HepG2 (cell line): ENCODE measurements around the gene BCAS3. TPM values are rescaled to one million over a fixed set of nuclear protein-coding genes. Genes with fewer than 3 reads are reported as not detected.

Experiments
- ATAD3A ChIP-seq: sonication (generic); formaldehyde crosslinking; IDR thresholded peaks from 2 replicates; pipeline ENCODE4 v1.4.0; 2020; ENCODE audit warnings: missing genetic modification reagents
- HIVEP1 ChIP-seq: sonication (generic); formaldehyde crosslinking; IDR thresholded peaks from 2 replicates; pipeline ENCODE4 v1.4.0; 2020; ENCODE audit warnings: mild to moderate bottlenecking, missing genetic modification reagents
- LCORL ChIP-seq, 2 experiments: fragments of 450-650 bp in 1 of 2; sonication (generic) in 1 of 2; formaldehyde crosslinking in 1 of 2; IDR thresholded peaks; 2 replicates each; pipeline versions ENCODE4 v1.5.0 to v1.6.1; 2017 to 2020; ENCODE audit warnings: antibody characterized with exemption in 1 of 2, missing genetic modification reagents in 1 of 2
- PHF20 ChIP-seq: sonication (generic); formaldehyde crosslinking; IDR thresholded peaks from 2 replicates; pipeline ENCODE4 v1.5.0; 2020; ENCODE audit warnings: mild to moderate bottlenecking, missing genetic modification reagents
- RORA ChIP-seq: sonication (generic); formaldehyde crosslinking; IDR thresholded peaks from 2 replicates; pipeline ENCODE4 v1.5.0; 2020; ENCODE audit warnings: mild to moderate bottlenecking, missing genetic modification reagents, moderate library complexity
- SP2 ChIP-seq: sonication (generic); formaldehyde crosslinking; IDR thresholded peaks from 2 replicates; pipeline ENCODE4 v1.5.1; 2020; ENCODE audit warnings: mild to moderate bottlenecking, missing genetic modification reagents
- ZFYVE20 ChIP-seq: sonication (generic); formaldehyde crosslinking; IDR thresholded peaks from 2 replicates; pipeline ENCODE4 v1.8.0; 2023; ENCODE audit warnings: low read depth, mild to moderate bottlenecking, moderate library complexity, missing genetic modification reagents, borderline replicate concordance
- ZHX1 ChIP-seq: sonication (generic); formaldehyde crosslinking; IDR thresholded peaks from 2 replicates; pipeline ENCODE4 v1.8.1; 2022; ENCODE audit warnings: low read depth, mild to moderate bottlenecking, missing genetic modification reagents
- ZIK1 ChIP-seq: sonication (generic); formaldehyde crosslinking; IDR thresholded peaks from 2 replicates; pipeline ENCODE4 v1.5.0; 2020; ENCODE audit warnings: mild to moderate bottlenecking, low read depth, missing genetic modification reagents, borderline replicate concordance
- ZNF101 ChIP-seq: sonication (generic); formaldehyde crosslinking; IDR thresholded peaks from 2 replicates; pipeline ENCODE4 v1.4.0; 2020; ENCODE audit warnings: mild to moderate bottlenecking, low read depth, missing genetic modification reagents, borderline replicate concordance
- ZNF232 ChIP-seq: sonication (generic); formaldehyde crosslinking; IDR thresholded peaks from 2 replicates; pipeline ENCODE4 v1.4.0; 2020; ENCODE audit warnings: missing genetic modification reagents, borderline replicate concordance
- ZNF33B ChIP-seq: sonication (generic); formaldehyde crosslinking; IDR thresholded peaks from 2 replicates; pipeline ENCODE4 v1.5.1; 2020; ENCODE audit warnings: mild to moderate bottlenecking, missing genetic modification reagents
- ZNF354B ChIP-seq: sonication (generic); formaldehyde crosslinking; IDR thresholded peaks from 2 replicates; pipeline ENCODE4 v1.8.0; 2022; ENCODE audit warnings: mild to moderate bottlenecking, missing genetic modification reagents
- ZNF547 ChIP-seq: sonication (generic); formaldehyde crosslinking; IDR thresholded peaks from 2 replicates; pipeline ENCODE4 v1.5.1; 2020; ENCODE audit warnings: mild to moderate bottlenecking, missing genetic modification reagents
- ZNF770 ChIP-seq: sonication (generic); formaldehyde crosslinking; IDR thresholded peaks from 2 replicates; pipeline ENCODE4 v1.5.0; 2020; ENCODE audit warnings: mild to moderate bottlenecking, missing genetic modification reagents
- ZNF790 ChIP-seq: sonication (generic); formaldehyde crosslinking; IDR thresholded peaks from 2 replicates; pipeline ENCODE4 v1.8.0; 2022; ENCODE audit warnings: missing genetic modification reagents, mild to moderate bottlenecking, borderline replicate concordance
- ZNF891 ChIP-seq: sonication (generic); formaldehyde crosslinking; IDR thresholded peaks from 2 replicates; pipeline ENCODE4 v1.5.0; 2020; ENCODE audit warnings: mild to moderate bottlenecking, missing genetic modification reagents
- polyA plus RNA-seq, 8 experiments: library from polyadenylated mRNA; depleted of rRNA in 3 of 8; stranded (reverse) in 7 of 8; unstranded in 1 of 8; fragments of >200 nt; fragmentation: Illumina TruSeq in 4 of 8; extraction: Trizol in 4 of 8; gene quantifications; 2 replicates each; pipeline versions ENCODE4 v1.2.1 to v1.2.3, GENCODE V29; 2011 to 2016; ENCODE audit warnings: low read depth in 4 of 8, missing spikeins in 1 of 8, mixed read lengths in 1 of 8; ENCODE audit not compliant: insufficient read depth in 1 of 8
- total RNA-seq, 5 experiments: library from RNA; depleted of rRNA; stranded (reverse); fragments of >200 nt; fragmentation: Illumina TruSeq; extraction: Trizol; gene quantifications; 2 replicates each; pipeline ENCODE4 v1.2.3, GENCODE V29; 2016; ENCODE audit warnings: low read depth in 1 of 5
- TF ChIP-seq, protein P1 (sequence below): sonication (generic); formaldehyde crosslinking; IDR thresholded peaks from 2 replicates; pipeline ENCODE4 v1.5.1; 2020; ENCODE audit warnings: missing genetic modification reagents, mild to moderate bottlenecking, borderline replicate concordance
- TF ChIP-seq, protein P2 (sequence below): sonication (generic); formaldehyde crosslinking; IDR thresholded peaks from 2 replicates; pipeline ENCODE4 v1.5.0; 2020; ENCODE audit warnings: mild to moderate bottlenecking, missing genetic modification reagents, moderate library complexity
- TF ChIP-seq, protein P3 (sequence below): sonication (generic); formaldehyde crosslinking; IDR thresholded peaks from 2 replicates; pipeline ENCODE4 v1.8.1; 2023; ENCODE audit warnings: mild to moderate bottlenecking, missing genetic modification reagents

Gene BCAS3
- total and polyA plus RNA-seq, 2 of the 13 experiments (the other 11 are each of a cell fraction or from before 2014, with no cell fraction given) = 10.7 to 11.2 TPM

DNA sequence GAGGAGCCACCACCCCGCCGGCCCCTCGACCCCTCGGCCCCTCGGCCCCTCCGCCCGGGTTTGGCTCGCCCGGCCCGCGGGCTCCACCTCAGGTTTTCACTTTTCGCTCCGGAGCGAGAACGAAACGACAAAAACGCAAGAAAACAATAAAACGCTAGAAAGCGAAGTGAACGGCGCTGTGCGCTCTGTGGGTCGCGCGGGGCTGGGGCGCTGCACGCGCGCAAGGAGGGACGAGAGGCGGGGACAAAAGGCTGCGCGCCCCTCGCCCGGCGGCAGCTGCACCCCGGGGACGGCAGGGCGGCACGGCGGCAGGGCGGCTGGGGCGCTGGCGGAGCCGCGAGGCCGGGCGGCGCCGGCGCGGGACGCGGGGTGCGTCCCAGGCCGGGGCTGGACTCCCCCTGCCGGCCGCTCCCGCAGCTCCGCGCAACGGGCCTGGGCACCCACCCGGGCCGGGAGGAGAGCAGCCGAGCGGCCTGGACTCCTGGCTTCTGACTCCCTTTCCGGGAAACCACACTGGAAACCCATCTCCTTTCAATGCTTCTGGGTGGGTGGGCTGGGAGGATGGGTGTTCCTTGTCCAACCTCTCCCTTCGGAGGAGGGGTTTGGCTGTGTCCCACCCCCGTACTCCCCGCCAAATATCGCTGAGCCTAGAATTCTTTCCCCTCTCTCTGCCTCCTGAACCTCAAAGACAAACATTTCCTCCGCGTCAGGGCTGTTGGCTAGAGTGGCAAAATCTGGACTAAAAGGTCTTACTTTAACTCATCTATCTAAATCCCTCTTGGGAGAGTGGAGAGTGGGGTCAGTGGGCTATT, 731.9 kb downstream of the BCAS3 start (continued):
- TF ChIP-seq SP2 = no peak
- no peak for TF ChIP-seq LCORL (IDR thresholded peaks at IDR 0.05)
- no peak for TF ChIP-seq LCORL (CRISPR knock-in tag; IDR thresholded peaks at IDR 0.05)
- no peak for TF ChIP-seq RORA (CRISPR knock-in tag)
- no peak for TF ChIP-seq ZFYVE20 (CRISPR knock-in tag)
- TF ChIP-seq ZNF770 (CRISPR knock-in tag) = no peak
- no peak for TF ChIP-seq ZNF790 (CRISPR knock-in tag)
- TF ChIP-seq, protein P1, sequence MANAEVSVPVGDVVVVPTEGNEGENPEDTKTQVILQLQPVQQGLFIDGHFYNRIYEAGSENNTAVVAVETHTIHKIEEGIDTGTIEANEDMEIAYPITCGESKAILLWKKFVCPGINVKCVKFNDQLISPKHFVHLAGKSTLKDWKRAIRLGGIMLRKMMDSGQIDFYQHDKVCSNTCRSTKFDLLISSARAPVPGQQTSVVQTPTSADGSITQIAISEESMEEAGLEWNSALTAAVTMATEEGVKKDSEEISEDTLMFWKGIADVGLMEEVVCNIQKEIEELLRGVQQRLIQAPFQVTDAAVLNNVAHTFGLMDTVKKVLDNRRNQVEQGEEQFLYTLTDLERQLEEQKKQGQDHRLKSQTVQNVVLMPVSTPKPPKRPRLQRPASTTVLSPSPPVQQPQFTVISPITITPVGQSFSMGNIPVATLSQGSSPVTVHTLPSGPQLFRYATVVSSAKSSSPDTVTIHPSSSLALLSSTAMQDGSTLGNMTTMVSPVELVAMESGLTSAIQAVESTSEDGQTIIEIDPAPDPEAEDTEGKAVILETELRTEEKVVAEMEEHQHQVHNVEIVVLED = no peak
- TF ChIP-seq ZNF232 = no peak
- no peak for TF ChIP-seq ZNF33B (CRISPR knock-in tag)
- no peak for TF ChIP-seq ZNF354B (CRISPR knock-in tag)
- TF ChIP-seq, protein P2, sequence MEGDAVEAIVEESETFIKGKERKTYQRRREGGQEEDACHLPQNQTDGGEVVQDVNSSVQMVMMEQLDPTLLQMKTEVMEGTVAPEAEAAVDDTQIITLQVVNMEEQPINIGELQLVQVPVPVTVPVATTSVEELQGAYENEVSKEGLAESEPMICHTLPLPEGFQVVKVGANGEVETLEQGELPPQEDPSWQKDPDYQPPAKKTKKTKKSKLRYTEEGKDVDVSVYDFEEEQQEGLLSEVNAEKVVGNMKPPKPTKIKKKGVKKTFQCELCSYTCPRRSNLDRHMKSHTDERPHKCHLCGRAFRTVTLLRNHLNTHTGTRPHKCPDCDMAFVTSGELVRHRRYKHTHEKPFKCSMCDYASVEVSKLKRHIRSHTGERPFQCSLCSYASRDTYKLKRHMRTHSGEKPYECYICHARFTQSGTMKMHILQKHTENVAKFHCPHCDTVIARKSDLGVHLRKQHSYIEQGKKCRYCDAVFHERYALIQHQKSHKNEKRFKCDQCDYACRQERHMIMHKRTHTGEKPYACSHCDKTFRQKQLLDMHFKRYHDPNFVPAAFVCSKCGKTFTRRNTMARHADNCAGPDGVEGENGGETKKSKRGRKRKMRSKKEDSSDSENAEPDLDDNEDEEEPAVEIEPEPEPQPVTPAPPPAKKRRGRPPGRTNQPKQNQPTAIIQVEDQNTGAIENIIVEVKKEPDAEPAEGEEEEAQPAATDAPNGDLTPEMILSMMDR = peak; percentile 72
- no peak for TF ChIP-seq ZNF101 (CRISPR knock-in tag)
- TF ChIP-seq ZIK1 (CRISPR knock-in tag) = no peak
- TF ChIP-seq ZNF891 (CRISPR knock-in tag) = no peak
- no peak for TF ChIP-seq PHF20 (CRISPR knock-in tag)
- TF ChIP-seq ATAD3A = no peak
- peak; percentile 70; the same call in 1 of the 2 replicates for TF ChIP-seq ZHX1 (CRISPR knock-in tag)
- TF ChIP-seq ZNF547 = no peak
- TF ChIP-seq HIVEP1 (CRISPR knock-in tag) = no peak
- TF ChIP-seq, protein P3, sequence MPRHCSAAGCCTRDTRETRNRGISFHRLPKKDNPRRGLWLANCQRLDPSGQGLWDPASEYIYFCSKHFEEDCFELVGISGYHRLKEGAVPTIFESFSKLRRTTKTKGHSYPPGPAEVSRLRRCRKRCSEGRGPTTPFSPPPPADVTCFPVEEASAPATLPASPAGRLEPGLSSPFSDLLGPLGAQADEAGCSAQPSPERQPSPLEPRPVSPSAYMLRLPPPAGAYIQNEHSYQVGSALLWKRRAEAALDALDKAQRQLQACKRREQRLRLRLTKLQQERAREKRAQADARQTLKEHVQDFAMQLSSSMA = no peak
